Hematopoietic multipotent progenitor cell treated with erythropoietin and hydrocortisone succinate and interleukin-3 and kit ligand, for 8 days (in vitro differentiated cells): ENCODE data around the gene GNMT.
A peak's percentile ranks its signal among the peaks of the same experiment; 100 is the strongest.
"Not testable (repeated sequence)": the region's sequence is repeated elsewhere in the genome, so short reads cannot be mapped to it uniquely, and the experiment has no call there.

Experiments used
- DNase-seq: peaks from one replicate; pipeline ENCODE4 v3.0.0-alpha.2; 2015

Gene GNMT

DNA sequence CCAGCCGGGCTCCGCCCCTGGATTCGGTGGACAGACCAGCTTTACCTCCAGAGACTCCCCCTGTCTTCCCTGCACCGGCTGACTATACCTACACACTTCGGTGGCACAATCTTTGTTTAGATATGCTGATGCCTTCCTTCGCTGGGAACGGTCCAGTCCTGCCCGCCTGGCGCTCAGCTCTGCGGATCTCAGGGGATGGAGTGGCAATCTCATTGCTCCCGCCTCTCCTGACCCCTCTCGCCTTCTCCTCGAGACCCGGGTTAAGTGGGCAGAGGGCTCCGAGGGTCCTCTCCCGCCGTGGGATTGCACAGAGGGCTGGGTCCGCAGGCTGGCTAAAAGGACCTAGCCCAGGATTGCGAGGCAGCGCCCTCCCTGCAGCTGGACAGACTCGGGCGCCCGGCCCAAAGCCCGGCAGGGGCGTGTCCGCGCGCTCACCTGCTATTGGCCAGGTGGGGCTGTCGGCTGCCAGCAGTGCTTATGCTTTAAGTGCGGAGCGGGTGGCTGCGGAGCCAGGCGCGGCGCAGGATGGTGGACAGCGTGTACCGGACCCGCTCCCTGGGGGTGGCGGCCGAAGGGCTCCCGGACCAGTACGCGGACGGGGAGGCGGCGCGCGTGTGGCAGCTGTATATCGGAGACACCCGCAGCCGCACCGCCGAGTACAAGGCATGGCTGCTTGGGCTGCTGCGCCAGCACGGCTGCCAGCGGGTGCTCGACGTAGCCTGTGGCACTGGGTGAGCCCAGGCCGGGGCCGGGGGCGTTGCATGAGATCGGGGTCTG lies at the start of gene GNMT:
GNMT (plus strand) TSS at position 512 of the 777 bp plus-strand sequence; CDS start at position 526, 14 bp downstream.
- DNase-seq, result no peak

- DNase-seq, result no peak
Measured at GRCh38 chr6:42911171-42912021, 49.2 kb upstream of the GNMT start.

DNA sequence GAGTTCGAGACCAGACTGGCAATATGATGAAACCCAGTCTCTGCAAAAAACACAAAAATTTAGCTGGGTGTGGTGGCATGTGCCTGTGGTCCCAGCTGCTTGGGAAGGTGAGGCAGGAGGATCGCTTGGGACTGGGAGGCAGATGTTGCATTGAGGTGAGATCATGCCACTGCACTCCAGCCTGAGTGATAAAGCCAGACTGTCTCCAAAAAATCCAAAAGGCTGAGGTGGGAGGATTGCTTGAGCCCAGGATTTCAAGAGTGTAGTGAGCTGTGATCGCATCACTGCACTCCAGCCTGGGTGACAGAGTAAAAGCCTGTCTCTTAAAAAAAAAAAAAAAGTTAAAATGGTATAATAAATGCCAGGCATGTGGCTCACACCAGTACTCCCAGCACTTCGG lies 46.0 kb upstream of the GNMT start:
- no peak for DNase-seq

- DNase-seq, result no peak
Measured at GRCh38 chr6:42915732-42916131, 44.8 kb upstream of the GNMT start, which contains the start of gene PTCRA. PTCRA (plus strand) TSS chr6:42916053; CDS start chr6:42916070, 17 bp downstream.

GRCh38 chr6:42916288-42916687 lies 44.3 kb upstream of the GNMT start:
- no peak for DNase-seq

GRCh38 chr6:42921801-42922200 lies 38.8 kb upstream of the GNMT start:
- no peak for DNase-seq

DNA sequence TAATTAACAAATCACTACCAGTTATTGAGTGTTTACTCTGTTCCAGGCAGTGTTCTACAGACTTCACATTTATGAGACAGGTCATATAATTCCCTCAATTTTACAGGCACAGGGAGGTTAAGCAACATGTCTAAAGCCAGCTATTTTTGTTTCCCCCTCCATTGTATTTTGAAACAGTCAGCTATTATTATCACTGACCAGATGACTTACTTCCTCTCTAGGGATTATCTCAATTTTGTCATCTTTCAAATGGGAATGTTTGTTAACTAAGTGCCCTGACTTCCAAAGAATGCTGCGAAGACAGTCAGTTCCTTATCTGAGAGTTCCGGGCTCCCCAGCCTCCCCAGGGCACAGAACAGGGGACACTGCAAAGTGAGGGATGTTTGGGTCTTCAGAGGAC lies 36.9 kb upstream of the GNMT start:
- DNase-seq, result no peak

GRCh38 chr6:42925248-42925857 lies 35.2 kb upstream of the GNMT start:
- DNase-seq, result no peak

DNA sequence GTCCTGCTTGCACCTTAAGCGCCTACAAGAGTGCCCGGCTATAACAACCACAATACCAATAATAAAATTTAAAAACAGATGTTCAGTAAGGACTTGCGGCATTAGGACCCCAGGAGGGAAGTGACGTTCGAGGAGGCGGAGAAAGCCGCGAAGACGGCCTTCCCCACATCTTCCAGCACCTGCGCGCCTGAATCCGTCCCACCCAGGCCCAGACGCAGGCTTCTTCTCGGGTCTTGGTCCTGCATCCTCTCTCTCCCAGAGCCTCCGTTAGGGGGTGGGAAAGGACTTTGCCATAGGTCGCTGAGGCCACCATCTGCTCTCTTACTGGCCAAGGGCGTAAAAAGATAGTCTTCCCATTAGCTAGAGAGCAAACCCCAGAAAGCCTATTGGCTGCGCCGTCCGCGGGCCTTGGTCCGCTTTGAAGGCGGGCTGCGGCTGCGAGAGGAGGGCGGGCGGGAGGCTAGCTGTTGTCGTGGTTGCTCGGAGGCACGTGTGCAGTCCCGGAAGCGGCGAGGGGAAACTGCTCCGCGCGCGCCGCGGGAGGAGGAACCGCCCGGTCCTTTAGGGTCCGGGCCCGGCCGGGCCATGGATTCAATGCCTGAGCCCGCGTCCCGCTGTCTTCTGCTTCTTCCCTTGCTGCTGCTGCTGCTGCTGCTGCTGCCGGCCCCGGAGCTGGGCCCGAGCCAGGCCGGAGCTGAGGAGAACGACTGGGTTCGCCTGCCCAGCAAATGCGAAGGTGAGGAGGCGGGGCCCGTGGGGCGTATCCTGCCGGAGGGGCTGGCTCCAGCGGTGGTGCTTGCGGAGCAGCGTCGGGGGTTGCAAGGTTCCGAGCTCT lies 31.4 kb upstream of the GNMT start, which contains the start of gene CNPY3:
CNPY3 (plus strand) TSS at position 495 of the 835 bp plus-strand sequence; CDS start at position 586, 91 bp downstream.
- peak; percentile 99 for DNase-seq

- DNase-seq, result no peak
Measured at GRCh38 chr6:42929821-42930360, 30.7 kb upstream of the GNMT start.

GRCh38 chr6:42932412-42932811 lies 28.1 kb upstream of the GNMT start:
- DNase-seq, result no peak

DNA sequence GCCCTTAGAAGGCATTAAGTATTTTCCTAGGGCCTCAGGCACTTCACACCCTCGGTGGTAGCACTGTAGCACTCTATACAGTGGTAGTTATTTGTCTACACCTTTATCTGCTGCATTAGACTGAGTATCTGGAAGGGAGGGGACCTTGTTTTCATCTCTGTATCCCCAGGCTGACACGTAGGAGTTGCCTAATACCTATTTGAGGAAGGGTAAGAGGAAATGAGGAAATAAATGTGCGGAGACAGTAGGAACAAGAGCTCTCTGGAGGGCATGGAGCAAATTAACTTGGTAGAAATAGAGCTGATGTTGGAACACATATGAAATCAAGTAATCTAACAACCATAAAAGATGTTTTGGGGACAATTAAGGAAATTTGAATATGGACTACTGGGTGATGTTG lies 27.3 kb upstream of the GNMT start:
- DNase-seq, result no peak

DNA sequence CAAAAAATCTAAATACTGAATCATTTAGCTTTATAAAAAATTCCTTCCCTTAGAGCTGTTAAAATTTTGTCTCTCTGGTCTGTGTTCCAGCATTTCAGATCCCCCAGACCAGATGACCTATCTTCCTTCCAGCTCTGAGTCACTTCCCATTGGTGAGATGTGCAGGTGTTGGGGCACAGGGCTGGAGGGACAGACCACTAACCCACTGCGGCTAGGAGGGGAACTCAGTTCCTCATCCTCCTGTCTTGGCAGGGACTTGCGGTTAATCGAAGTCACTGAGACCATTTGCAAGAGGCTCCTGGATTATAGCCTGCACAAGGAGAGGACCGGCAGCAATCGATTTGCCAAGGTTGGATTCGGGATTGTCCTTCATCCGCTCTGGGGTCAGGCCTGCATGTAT lies 25.2 kb upstream of the GNMT start:
- DNase-seq, result no peak

DNA sequence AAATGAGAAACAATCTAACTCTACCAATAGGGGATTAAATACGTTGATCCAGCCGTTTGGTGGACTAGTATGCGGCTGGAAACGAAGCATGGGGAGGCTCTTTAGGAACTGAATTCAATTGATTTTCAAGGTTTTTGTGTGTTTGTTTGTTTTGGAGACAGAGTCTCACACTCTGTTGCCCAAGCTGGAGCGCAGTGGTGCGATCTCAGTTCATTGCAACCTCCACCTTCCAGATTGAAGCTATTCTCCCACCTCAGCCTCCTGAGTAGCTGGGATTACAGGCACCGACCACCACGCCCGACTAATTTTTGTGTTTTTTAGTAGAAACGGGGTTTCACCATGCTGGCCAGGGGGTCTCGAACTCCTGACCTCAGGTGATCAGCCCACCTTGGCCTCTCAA lies 24.2 kb upstream of the GNMT start:
- no peak for DNase-seq

DNA sequence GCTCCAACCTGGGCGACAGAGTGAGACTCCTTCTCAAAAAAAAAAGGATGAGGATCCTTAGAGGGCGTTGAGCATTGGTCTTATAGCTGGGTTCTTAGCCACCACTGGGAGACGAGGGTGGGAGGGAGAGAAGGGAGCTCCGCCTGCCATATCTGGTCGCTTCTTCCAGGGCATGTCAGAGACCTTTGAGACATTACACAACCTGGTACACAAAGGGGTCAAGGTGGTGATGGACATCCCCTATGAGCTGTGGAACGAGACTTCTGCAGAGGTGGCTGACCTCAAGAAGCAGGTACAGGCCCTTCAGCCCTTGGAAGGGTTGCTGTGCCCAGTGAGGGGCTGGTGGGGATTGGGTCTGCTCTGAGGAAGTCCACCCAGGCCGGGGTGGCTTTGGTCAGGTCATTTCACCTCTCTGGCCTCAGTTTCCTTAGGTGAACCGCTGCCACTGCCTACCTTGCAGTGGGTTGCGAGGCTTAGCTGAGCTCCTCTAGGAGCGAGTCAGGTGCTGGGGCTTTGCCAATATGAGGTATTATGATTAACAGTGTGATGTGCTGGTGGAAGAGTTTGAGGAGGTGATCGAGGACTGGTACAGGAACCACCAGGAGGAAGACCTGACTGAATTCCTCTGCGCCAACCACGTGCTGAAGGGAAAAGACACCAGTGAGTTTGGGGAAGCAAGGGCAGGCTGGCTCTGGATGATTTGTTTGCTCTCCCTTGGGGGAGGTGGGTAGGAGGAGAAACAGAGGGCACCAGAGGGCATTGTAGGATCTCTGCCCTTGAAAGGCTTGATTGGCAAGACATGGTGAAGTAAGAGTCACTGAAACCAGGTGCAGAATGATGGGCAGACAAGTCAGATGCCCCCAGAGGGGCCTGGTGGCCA lies 22.8 kb upstream of the GNMT start:
- no peak for DNase-seq

GRCh38 chr6:42938428-42938796 lies 22.1 kb upstream of the GNMT start:
- DNase-seq, result no peak

- no peak for DNase-seq
Measured at GRCh38 chr6:42938987-42939809, 21.4 kb upstream of the GNMT start.

DNA sequence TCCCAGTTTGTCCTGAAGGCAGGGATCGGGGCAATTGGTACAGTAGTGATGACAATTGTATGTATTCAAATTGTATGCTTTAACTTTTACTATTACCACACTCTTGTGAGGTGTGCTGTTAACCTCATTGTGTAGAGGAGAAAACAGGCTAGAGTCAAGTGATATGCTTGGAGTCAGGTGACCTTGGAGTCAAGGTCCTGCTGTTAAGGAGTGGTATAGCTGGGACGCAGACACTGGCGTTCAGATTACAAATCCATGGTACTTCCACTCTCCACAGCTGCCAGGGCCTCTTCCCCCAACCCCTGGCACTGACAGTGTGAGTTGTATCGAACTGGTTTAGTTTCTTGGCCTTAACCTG lies 20.8 kb upstream of the GNMT start:
- no peak for DNase-seq

DNA sequence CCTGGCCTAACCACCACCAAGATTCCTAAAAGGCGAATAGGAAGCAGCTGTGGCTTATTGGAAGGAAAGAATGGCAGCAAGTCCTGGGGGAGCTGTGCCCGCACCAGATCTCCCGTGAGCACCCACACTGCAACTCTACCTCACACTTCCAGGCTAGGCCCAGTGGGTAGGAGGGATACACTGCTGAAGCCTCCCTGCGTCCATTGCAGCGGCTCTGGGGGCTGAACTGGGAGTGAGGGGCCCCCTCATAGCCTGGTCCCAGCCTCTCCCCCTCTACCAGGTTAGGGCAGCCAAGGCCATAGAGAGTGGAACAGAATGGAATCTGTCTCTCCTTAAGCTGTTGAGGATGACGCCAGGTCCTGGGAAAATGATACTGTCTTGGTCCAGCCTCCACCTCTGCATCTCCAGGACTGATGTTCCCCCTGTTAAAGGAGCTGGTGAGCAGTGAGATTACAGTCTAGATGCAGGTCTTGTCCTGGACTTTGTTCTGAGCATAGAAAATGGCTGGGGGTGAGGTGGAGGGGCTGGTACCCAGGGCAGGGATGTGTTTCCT lies 20.0 kb upstream of the GNMT start:
- no peak for DNase-seq

DNA sequence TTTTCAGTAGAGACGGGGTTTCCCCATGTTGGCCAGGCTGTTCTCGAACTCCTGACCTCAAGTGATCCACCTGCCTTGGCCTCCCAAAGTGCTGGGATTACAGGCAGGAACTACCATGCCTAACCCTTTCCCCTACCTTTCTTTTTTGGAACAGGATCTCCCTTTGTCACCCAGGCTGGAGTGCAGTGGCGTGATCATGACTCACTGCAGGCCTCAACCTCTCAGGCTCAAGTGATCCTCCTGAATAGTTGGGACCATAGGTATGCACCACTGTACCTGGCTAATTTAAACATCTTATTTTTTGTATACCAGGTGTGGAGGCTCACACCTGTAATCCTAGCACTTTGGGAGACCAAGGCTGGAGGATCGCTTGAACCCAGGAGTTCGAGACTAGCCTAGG lies 19.2 kb upstream of the GNMT start:
- DNase-seq, result not testable (repeated sequence)
